Thyroid gland (tissue), 4 donors: ENCODE data around the gene IL18RAP. TPM values are rescaled to one million over a fixed set of nuclear protein-coding genes. Genes with fewer than 3 reads are reported as not detected.

Experiments used
- DNase-seq, 2 donors: peaks; one replicate each; pipeline ENCODE4 v3.0.0-alpha.2; 2019
- H3K27ac ChIP-seq, 3 donors: fragments of 200-600 bp; sonication (generic); 1 replicate in 2 of 3; 2 replicates in 1 of 3; pipeline ENCODE4 v1.5.1; 2016 to 2019; ENCODE audit warnings: mild to moderate bottlenecking in 1 of 3, moderate library complexity in 1 of 3
- H3K27me3 ChIP-seq: fragments of 200-600 bp; sonication (generic); one replicate; pipeline ENCODE4 v1.5.1; 2019
- H3K36me3 ChIP-seq, 2 donors: fragments of 200-600 bp; sonication (generic); one replicate each; pipeline ENCODE4 v1.5.1; 2016 to 2019
- H3K4me1 ChIP-seq, 2 donors: fragments of 200-600 bp; sonication (generic); one replicate each; pipeline ENCODE4 v1.5.1; 2017 to 2019
- H3K4me3 ChIP-seq, 3 donors: fragments of 200-600 bp; sonication (generic); replicated peaks in 1 of 3; 1 replicate in 2 of 3; 2 replicates in 1 of 3; pipeline ENCODE4 v1.5.1; 2016; ENCODE audit warnings: mild to moderate bottlenecking in 1 of 3
- H3K9me3 ChIP-seq: fragments of 200-600 bp; sonication (generic); one replicate; pipeline ENCODE4 v1.5.1; 2017
- POLR2A ChIP-seq, 2 donors: fragments of 450-650 bp; IDR thresholded peaks; one replicate each; pipeline ENCODE4 v1.6.1; 2017; ENCODE audit warnings: antibody characterized with exemption in 2 of 2, mild to moderate bottlenecking in 2 of 2, moderate library complexity in 1 of 2
- WGBS, 2 donors: methylation state at CpG; one replicate each; pipeline ENCODE4 v1.1.5; 2017; 5-methylcytosine and 5-hydroxymethylcytosine counted together
- intact Hi-C: fragments of 100-400 bp; cut with DNase I; formaldehyde crosslinking; loops from one replicate; pipeline ENCODE4 v1.15.1; 2023
- microRNA-seq: library from miRNA; unstranded; fragments of <30 nt; microRNA quantifications from one replicate; pipeline ENCODE4, GENCODE V29; 2016
- small RNA-seq: library from RNA; depleted of rRNA; stranded (forward); fragments of <200 nt; gene quantifications from one replicate; pipeline ENCODE3, GENCODE V24; 2016
- total RNA-seq, 4 donors: library from RNA; depleted of rRNA; stranded (reverse); fragments of >200 nt; gene quantifications; one replicate each; pipeline ENCODE4 v1.2.3, GENCODE V29; 2016
- TF ChIP-seq, protein P1 (sequence below), 6 experiments: fragments of 200-600 bp in 3 of 6; fragments of 450-650 bp in 3 of 6; sonication (generic) in 3 of 6; IDR thresholded peaks; one replicate each; pipeline ENCODE4 v1.5.1; 2016 to 2019; ENCODE audit warnings: antibody characterized with exemption in 6 of 6, mild to moderate bottlenecking in 2 of 6, inconsistent platforms in 1 of 6, moderate library complexity in 1 of 6

The IL18RAP gene
- total RNA-seq, 4 donors from 2014 or later, result 1.6 to 3.1 (median 2.8) TPM

DNA sequence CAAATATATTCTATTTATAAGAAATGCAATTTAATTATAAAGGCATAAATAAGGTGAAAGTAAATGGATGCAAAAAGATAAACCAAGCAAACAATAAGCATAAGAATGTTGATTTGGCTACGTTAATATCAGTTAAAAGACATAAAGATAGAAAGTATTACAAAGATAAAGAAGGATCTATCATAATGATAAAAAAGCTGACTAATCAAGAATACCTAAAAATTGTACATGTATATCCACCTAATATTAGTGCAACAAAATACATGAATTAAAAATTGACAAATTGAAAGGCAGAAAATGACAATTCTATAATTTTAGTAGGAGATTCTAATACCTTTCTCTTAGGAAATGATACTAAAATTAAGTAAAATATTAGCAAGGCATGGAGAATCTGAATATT lies 71.6 kb downstream of the IL18RAP start:
- Histone ChIP-seq H3K27me3 (no peaks in the 10 kb centered on the region), H3K27ac (no peak overlapping the region), H3K9me3 (no peaks in the 10 kb centered on the region), H3K4me3 (no peak overlapping the region), H3K4me1 (no peaks in the 10 kb centered on the region), H3K36me3 (no peaks in the 10 kb centered on the region)
- WGBS, 2 donors, result 93 to 94% methylated on average over 1 of the region's 1 CpG
- no peak for DNase-seq
- intact Hi-C loops, result no loop called here
- TF ChIP-seq, protein P1, sequence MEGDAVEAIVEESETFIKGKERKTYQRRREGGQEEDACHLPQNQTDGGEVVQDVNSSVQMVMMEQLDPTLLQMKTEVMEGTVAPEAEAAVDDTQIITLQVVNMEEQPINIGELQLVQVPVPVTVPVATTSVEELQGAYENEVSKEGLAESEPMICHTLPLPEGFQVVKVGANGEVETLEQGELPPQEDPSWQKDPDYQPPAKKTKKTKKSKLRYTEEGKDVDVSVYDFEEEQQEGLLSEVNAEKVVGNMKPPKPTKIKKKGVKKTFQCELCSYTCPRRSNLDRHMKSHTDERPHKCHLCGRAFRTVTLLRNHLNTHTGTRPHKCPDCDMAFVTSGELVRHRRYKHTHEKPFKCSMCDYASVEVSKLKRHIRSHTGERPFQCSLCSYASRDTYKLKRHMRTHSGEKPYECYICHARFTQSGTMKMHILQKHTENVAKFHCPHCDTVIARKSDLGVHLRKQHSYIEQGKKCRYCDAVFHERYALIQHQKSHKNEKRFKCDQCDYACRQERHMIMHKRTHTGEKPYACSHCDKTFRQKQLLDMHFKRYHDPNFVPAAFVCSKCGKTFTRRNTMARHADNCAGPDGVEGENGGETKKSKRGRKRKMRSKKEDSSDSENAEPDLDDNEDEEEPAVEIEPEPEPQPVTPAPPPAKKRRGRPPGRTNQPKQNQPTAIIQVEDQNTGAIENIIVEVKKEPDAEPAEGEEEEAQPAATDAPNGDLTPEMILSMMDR (IDR thresholded peaks at IDR 0.05), result no peak
- no peak for TF ChIP-seq POLR2A (IDR thresholded peaks at IDR 0.05)

DNA sequence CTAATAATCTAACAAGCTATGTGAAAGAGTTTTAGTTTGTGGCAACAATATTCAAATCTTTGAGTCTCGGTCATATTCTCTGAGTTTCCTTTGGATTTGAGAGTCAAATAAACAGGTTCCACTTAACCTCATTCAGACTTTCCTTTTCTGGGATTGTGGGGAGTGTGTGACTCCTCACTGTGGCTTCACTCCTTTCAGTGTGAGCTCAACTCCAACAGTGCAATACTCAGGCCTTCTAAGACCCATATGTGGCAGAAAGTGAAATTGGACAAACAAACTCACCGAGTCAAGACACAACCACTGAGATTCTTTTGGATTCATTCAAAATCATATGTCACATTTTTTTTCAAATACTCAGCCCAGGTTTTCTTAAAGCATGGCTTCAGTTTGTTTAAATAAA lies 75.5 kb downstream of the IL18RAP start:
- Histone ChIP-seq H3K36me3 (no peaks in the 10 kb centered on the region), H3K9me3 (no peaks in the 10 kb centered on the region), H3K27me3 (no peaks in the 10 kb centered on the region), H3K4me1 (no peaks in the 10 kb centered on the region), H3K4me3 (no peak overlapping the region), H3K27ac (no peak overlapping the region)
- no peak for DNase-seq
- TF ChIP-seq, protein P1 (IDR thresholded peaks at IDR 0.05), result no peak
- no peak for TF ChIP-seq POLR2A (IDR thresholded peaks at IDR 0.05)
- 87% methylated on average over 2 of the region's 2 CpGs for WGBS, 2 donors
- intact Hi-C loops, result no loop called here

DNA sequence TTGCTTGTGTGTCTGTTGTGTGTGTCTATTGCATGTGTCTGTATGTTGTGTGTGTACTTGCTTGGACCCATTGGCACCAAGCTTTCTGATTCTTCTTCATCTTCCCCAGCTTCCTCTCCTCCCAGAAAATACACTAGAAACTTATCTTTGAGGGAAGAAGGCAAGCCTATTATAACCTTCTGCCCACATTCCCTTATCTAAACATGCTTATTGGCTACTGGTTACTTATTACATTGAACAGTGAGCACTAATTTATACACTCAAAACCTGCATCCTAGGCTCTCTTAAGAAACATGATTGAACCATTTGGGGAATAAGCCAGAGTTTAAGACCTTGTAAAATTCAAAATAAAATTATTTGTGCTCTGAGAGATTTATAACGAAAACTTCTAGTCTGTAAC lies 76.6 kb downstream of the IL18RAP start:
- Histone ChIP-seq H3K9me3 (no peaks in the 10 kb centered on the region), H3K27me3 (no peaks in the 10 kb centered on the region), H3K4me1 (no peaks in the 10 kb centered on the region), H3K36me3 (no peaks in the 10 kb centered on the region), H3K27ac (no peak overlapping the region), H3K4me3 (no peak overlapping the region)
- TF ChIP-seq POLR2A (IDR thresholded peaks at IDR 0.05), result no peak
- TF ChIP-seq, protein P1 (IDR thresholded peaks at IDR 0.05), result no peak
- intact Hi-C loops, result no loop called here
- no peak for DNase-seq
- WGBS, 2 donors, result 92 to 95% methylated on average over 1 of the region's 1 CpG

Small RNAs within 50 kb of the gene (microRNA-seq; reads per million reads assigned to microRNA genes)
- 1.1 reads per million for gene MIR4772

Small RNAs within 50 kb of the gene (small RNA-seq; reads per million reads assigned to genes)
- not detected for gene MIR4772

Other genes with a start within 250 kb of the IL18RAP start
- 1 to 10 TPM; 2.2 to 6.2 (median 3.7) TPM for gene IL1RL2, start 236.1 kb upstream of the IL18RAP start, total RNA-seq
- gene IL1RL1, start 111.6 kb upstream of the IL18RAP start, total RNA-seq, result 1 to 10 TPM; 1.0 to 5.0 (median 3.1) TPM
- gene IL18R1, start 67.4 kb upstream of the IL18RAP start, total RNA-seq, result 1 to 10 TPM; 1.7 to 9.4 (median 3.0) TPM
- gene SLC9A4, start 50.1 kb downstream of the IL18RAP start, total RNA-seq, result not detected
- 1 to 10 TPM in 2 of 4 donors, under 1 TPM in 2; 0.33 to 4.0 (median 0.87) TPM for gene SLC9A2, start 196.4 kb downstream of the IL18RAP start, total RNA-seq